AG09309 (cell line): ENCODE results near the gene TADA1.
"Not testable (repeated sequence)": the region's sequence is repeated elsewhere in the genome, so short reads cannot be mapped to it uniquely, and the experiment has no call there.

Experiments used
- DNase-seq: peaks from one replicate; pipeline ENCODE4 v3.0.0-alpha.2; 2010; ENCODE audit warnings: low read depth
- H3K4me3 ChIP-seq: 2 replicates; pipeline ENCODE4 v1.5.1; 2011; ENCODE audit warnings: mild to moderate bottlenecking, low read depth, low read length, moderate library complexity; ENCODE audit not compliant: control insufficient read depth
- CTCF ChIP-seq: IDR thresholded peaks from 2 replicates; pipeline ENCODE4 v1.5.1; 2011; ENCODE audit warnings: mild to moderate bottlenecking, low read depth, low read length, inconsistent platforms; ENCODE audit not compliant: insufficient read depth, control insufficient read depth; ENCODE audit errors: missing control alignments

The TADA1 gene

GRCh38 chr1:166882893-166883292 lies 6.8 kb upstream of the TADA1 start:
- no peak overlapping the region for H3K4me3 ChIP-seq
- TF ChIP-seq CTCF = no peak
- no peak for DNase-seq

GRCh38 chr1:166878173-166878917 lies 2.3 kb upstream of the TADA1 start:
- DNase-seq, H3K4me3 ChIP-seq: not testable (repeated sequence)

- H3K4me3 ChIP-seq = peak overlapping the region; percentile 44
- no peak for DNase-seq
- TF ChIP-seq CTCF = no peak
Observed at GRCh38 chr1:166876540-166876838, 425 bp upstream of the TADA1 start.

- no peak for DNase-seq
- no peak for TF ChIP-seq CTCF
Observed at GRCh38 chr1:166875302-166875733, 746 bp downstream of the TADA1 start.

GRCh38 chr1:166874464-166874863 lies 1.6 kb downstream of the TADA1 start:
- no peak for DNase-seq
- TF ChIP-seq CTCF = no peak
- no peak overlapping the region for H3K4me3 ChIP-seq

More at GRCh38 chr1:166875302-166875733, 746 bp downstream of the TADA1 start:
- peak overlapping the region; percentile 44 for H3K4me3 ChIP-seq

- TF ChIP-seq CTCF = no peak
- no peak for DNase-seq
- no peak overlapping the region for H3K4me3 ChIP-seq
Observed at GRCh38 chr1:166870584-166870983, 5.5 kb downstream of the TADA1 start.

- no peak for DNase-seq
- no peak overlapping the region for H3K4me3 ChIP-seq
- no peak for TF ChIP-seq CTCF
Observed at GRCh38 chr1:166869318-166870099, 6.6 kb downstream of the TADA1 start.
